ENCODE measurements around the gene PAXX. TPM values are rescaled to one million over a fixed set of nuclear protein-coding genes. Genes with fewer than 3 reads are reported as not detected.

Gene PAXX
- total and polyA plus RNA-seq, 9 of the 15 experiments (the other 6 are each of a cell fraction or from before 2014, with no cell fraction given) = 1.2 to 175 (median 38.5) TPM

DNA sequence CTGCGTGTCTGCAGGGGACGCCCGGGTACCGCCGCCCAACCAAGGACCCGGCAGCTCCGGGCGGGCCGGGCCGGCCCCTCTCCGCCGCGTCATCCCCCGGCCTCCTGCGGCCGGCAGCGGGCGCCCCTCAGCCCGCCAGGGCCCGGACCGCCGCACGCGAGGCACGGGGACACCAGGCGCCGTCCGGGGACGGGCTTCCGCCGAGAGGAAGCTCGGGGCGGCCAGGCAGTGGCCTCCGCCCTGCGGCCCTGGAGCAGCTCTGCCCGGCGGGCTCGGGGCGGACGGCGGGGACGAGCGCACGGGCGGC lies 48.1 kb upstream of the PAXX start (continued):
- TF ChIP-seq ZNF668 (CRISPR knock-in tag; IDR thresholded peaks at IDR 0.05) (no peak), ESRRB (CRISPR knock-in tag; IDR thresholded peaks at IDR 0.05; ENCODE audit: borderline replicate concordance) (no peak), SMAD3 (CRISPR knock-in tag; conservative IDR thresholded peaks at IDR 0.05) (no peak), ETV6 (IDR thresholded peaks at IDR 0.05; ENCODE audit: borderline replicate concordance in 1 of 2, low read depth in 2 of 2, low read length in 1 of 2) (no peak), ETV6 (CRISPR knock-in tag; IDR thresholded peaks at IDR 0.05; ENCODE audit: borderline replicate concordance) (no peak), CREB1 (IDR thresholded peaks at IDR 0.05) (0 out of 2 replicates have a peak, but pooled peaks have one; percentile 11), CREB1 (CRISPR knock-in tag; IDR thresholded peaks at IDR 0.05) (no peak), ZZZ3 (IDR thresholded peaks at IDR 0.05) (no peak), ZNF655 (CRISPR knock-in tag; IDR thresholded peaks at IDR 0.05) (no peak), ZNF311 (CRISPR knock-in tag; IDR thresholded peaks at IDR 0.05) (no peak), RCOR1 (IDR thresholded peaks at IDR 0.05; ENCODE audit: borderline replicate concordance in 1 of 2, low read depth in 2 of 2, low read length in 2 of 2) (0 out of 4 replicates have a peak, but pooled peaks of 1 of the 2 experiments have one; percentile 8), SMAD2 (IDR thresholded peaks at IDR 0.05; ENCODE audit: low read depth, low read length) (no peak), CBX3 (IDR thresholded peaks at IDR 0.05; ENCODE audit: borderline replicate concordance in 1 of 2, low read length in 2 of 2) (no peak), POLR3G (IDR thresholded peaks at IDR 0.05; ENCODE audit: extremely low read depth, insufficient read length, insufficient replicate concordance) (no peak), TBP (optimal IDR thresholded peaks at IDR 0.05; ENCODE audit: low read depth, low read length) (no peak), USF2 (CRISPR knock-in tag; IDR thresholded peaks at IDR 0.05) (no peak), CHD1 (IDR thresholded peaks at IDR 0.05; ENCODE audit: low read length) (peak; percentile 69), ZNF444 (CRISPR knock-in tag; IDR thresholded peaks at IDR 0.05) (no peak)
- TF ChIP-seq, protein P1, sequence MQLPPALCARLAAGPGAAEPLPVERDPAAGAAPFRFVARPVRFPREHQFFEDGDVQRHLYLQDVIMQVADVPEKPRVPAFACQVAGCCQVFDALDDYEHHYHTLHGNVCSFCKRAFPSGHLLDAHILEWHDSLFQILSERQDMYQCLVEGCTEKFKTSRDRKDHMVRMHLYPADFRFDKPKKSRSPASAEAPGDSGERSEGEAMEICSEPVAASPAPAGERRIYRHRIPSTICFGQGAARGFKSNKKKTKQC (CRISPR knock-in tag; IDR thresholded peaks at IDR 0.05) = 0 out of 2 replicates have a peak, but pooled peaks have one; percentile 1
- TF ChIP-seq, protein P2, sequence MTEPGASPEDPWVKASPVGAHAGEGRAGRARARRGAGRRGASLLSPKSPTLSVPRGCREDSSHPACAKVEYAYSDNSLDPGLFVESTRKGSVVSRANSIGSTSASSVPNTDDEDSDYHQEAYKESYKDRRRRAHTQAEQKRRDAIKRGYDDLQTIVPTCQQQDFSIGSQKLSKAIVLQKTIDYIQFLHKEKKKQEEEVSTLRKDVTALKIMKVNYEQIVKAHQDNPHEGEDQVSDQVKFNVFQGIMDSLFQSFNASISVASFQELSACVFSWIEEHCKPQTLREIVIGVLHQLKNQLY (CRISPR knock-in tag; conservative IDR thresholded peaks at IDR 0.05) = no peak
- TF ChIP-seq, protein P3, sequence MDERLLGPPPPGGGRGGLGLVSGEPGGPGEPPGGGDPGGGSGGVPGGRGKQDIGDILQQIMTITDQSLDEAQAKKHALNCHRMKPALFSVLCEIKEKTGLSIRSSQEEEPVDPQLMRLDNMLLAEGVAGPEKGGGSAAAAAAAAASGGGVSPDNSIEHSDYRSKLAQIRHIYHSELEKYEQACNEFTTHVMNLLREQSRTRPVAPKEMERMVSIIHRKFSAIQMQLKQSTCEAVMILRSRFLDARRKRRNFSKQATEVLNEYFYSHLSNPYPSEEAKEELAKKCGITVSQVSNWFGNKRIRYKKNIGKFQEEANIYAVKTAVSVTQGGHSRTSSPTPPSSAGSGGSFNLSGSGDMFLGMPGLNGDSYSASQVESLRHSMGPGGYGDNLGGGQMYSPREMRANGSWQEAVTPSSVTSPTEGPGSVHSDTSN (CRISPR knock-in tag; IDR thresholded peaks at IDR 0.05; ENCODE audit: low read depth) = no peak
- TF ChIP-seq, protein P3 (tag; conservative IDR thresholded peaks at IDR 0.05; ENCODE audit: low read depth) = no peak
- TF ChIP-seq, protein P4, sequence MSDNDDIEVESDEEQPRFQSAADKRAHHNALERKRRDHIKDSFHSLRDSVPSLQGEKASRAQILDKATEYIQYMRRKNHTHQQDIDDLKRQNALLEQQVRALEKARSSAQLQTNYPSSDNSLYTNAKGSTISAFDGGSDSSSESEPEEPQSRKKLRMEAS (CRISPR knock-in tag; IDR thresholded peaks at IDR 0.05) = no peak

All from K562 (cell line).